Stimulated activated CD4-positive, alpha-beta T cell treated with anti-CD3 and anti-CD28 coated beads, Interleukin-1b, Interleukin-23, amount 100 ng/mL, for 4 hours (primary cell): ENCODE results near the gene RHEB.

Experiments used
- DNase-seq, 2 donors: peaks; one replicate each; pipeline ENCODE4 v3.0.0-alpha.2; 2020; ENCODE audit warnings: low read depth in 2 of 2

Gene RHEB

DNA sequence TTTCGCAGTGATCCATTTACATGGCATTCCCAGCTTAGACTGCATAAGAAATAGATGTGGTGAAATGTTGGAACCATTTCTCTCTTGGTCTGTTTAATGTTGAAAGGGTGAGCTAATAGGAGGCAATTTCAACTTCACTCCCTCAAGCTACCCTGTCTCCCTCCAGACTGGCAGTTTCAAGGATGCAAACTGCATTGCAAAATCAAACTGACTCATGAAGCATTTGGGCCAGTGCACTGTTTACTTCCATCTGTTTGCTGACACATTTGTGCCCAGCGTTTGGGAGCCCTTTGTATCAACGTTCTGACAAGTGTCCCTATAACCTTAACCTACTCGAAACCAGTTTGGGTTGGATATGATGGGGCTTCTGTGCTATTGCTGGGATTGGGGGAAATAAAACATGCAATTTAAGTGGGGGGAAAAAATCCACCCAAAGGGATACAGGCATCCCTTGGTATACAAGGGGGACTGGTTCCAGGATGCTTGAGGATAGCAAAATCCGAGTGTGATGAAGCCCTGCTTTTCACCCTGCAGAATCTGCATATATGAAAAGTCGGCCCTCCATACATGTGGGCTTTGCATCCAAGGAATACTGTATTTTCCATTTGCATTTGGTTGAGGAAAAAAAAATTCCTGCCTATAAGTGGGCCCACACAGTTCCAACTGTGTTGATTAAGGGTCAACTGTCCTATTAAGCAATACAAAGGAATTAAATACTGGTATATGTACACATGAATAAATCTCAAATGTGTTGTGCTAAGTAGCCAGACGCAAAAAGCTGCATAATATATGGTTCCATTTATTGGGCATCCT lies 15.6 kb downstream of the RHEB start:
- DNase-seq, result no peak

DNA sequence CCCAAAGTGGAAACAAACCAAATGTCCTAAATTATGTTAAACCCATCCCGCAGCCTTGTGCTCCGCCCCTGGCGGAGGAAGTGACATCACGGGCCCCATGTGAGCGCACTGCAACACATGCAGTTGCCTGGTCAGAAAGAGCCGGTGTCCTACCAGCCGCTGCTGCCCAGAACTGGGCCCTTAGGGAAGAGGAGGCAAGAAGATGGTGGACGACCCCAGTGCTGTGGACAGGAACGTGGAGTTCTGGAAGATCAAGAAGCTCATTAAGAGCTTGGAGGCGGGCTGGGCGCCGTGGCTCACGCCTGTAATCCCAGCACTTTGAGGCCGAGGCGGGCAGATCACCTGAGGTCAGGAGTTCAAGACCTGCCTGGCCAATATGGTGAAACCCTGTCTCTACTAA lies 18.0 kb downstream of the RHEB start:
- DNase-seq, result no peak

DNA sequence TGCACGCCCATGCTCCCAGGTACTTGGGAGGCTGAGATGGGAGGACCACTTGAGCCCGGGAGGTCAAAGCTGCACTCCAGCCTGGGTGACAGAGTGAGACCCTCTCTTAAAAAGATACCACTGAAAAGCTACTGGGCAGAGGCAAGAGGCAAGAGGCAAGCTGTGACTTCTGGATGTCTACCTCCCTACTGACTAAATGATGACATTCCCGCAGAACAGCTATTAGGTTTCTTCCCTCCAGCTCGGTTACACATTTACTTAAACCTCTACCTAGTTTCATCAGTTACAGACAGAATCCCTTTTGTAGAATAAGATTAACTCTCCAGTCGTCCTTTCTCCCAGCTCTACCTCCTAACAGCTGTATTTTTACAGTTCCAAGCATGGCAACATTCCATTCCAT lies 21.2 kb downstream of the RHEB start:
- no peak for DNase-seq

DNA sequence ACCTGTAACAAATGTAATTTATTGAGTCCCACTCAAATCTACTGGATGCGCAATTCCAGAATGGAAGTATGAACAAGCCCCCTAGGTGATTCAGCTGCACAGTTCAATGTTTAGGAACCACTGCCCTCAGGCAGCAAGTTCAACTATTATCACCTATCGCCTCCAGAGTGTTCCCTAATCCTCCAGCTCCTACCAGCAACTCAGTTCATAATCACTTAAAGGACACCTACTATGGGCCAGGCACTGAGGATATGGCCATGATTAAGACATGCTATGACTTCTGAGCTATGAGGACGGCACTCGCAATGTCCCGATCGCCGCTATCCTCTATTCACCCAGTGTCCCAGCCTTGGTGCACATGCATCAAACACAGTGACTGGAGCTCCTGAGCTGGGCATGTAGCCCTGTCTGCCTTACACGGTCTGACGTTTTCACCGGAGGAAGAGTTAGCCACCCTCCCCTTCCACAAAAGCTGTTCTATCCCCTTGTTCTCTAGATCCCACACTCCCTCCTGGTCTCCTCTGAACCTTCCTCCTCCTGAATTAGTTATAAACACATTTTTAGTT lies 22.3 kb downstream of the RHEB start:
- DNase-seq, result no peak

DNA sequence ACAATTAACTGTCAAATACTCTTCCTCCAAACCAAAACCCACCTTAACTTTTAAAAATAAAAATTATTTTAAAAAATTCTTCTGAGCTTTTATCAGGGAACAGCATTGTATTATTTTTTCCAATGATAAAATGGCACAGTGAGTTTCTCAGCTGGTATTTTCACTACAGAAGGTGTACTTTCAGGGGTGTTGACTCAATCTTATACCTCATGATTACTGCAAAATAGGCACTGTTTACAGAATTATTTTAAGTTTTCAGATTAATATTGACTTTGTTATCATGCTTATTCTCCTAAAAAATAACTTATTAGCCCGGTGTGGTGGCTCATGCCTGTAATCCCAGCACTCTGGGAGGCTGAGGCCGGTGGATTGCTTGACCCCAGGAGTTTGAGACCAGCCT lies 24.3 kb downstream of the RHEB start:
- DNase-seq, result no peak

DNA sequence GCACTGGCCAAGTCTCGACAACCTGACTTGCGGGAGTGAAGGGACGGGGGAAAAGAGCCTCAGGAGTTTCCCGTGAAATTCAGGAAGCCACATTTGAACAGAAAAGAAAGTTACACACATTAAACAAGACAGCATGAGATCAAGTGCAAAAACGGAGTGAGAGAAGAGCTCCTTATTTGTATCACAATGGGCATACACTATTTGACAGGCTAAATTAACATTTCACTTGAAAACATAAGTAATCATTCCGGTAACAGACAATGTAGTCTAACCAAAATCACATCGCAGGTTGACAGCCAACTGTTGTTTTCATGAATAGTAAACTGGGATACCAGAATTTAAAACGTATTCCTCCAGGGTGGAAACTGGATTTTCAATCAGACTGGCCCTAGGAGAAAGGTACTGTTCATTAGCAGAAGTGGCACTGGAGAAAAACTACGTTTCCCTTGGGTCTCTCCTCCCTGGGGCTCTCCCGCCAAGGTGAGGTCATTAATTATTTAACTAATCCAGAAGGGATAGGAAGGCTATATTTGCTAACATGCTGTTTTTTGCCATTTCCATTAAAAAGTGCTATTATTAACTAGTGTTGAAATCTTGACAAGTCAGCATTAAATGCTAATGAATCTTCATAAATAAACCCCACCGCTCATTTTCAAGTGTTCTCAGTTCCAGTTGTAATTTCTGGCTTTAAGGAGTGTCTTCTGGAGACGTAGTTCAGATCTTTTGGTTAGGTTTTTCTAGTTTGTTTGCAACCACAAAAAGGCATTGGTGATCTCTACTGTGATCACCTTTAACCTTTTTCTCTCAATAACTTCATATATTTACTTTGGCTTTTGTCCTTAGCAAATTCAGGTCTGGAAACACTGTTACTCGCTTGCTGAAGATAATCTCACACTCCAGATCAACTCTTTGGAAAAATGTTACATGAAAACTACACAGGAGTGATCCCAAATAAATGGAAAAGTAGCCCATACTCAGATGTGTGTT lies 25.1 kb downstream of the RHEB start:
- DNase-seq, result no peak

DNA sequence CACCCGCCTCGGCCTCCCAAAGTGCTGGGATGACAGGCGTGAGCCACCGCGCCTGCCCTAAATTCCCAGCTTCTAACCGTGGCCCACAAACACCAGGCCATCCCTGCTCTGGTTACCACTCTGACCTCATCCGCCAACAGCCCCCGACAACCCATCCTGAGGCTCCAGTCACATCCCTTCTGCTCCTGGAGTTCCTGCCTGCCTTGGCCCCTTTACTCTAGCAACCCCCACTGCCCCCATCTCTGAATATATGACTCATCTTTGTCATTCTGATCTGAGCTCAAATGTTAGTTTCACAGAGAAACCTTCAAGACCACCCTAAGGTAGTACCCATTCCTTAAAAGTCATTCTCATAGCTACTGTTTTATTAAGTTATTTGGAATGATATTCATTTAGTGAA lies 26.6 kb downstream of the RHEB start:
- no peak for DNase-seq

DNA sequence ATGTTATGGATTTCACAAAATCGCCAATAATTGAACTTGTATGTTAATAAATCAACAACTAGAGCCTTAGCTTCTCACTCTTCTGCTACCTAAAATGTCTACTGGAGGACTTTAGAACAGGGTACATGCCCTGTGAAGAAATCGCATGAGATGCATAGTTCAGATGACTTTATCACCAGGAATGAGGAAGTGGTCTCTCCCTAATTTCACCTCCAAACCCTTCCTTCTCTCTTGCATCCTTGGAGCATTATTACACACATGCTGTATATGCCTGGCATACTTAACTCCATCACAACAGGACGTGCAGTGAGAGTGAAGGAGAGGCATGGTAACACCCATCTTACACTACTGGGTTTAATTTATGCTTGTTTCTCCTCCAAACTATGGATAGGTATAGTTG lies 27.8 kb downstream of the RHEB start:
- no peak for DNase-seq

DNA sequence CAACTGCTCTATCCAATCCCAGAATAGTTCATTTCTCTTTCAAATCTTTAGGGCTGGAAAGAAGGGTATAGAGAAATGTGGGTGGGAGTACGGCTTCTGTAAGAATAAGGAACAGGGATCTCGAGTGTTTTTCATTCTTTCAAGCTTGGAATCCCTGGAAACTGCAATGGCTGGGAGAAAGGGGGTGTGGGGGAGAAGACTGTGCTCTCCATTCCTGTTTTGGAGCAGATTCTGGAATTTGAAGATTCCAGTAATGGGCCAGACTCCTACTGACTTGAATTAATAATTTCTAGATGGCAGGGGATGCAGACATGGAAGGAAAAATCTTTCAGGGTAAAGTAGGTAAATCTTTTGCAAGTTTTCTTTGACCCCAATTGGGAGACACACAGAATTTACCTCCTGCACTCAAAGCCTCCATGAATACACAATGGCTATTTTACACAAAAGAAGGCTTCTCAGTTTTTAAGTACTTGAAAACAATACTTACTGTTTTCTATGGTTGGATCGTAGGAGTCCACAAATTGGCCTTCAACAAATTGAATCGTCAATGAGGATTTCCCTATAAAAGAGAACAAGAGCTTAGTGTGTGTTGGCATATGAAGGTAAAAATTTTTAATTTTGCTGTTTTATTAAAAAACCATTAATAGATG lies 29.1 kb downstream of the RHEB start:
- no peak for DNase-seq

DNA sequence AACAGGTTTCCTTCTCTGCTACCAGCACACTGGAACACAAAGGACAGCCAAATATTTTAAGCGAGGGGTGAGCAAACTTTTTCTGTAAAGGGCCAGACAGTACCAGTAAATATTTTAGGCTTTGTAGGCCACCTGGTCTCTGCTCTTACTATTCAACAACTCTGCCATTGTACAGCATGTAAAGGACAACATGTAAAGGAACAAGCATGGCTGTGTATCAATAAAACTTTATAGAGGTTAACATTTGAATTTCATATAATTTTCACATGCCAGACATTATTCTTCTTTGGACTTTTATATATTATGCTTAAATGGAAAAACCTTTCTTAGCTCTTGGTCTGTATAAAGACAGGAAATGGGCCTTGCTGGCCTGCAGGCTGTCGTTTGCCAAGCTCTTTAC lies 30.2 kb downstream of the RHEB start:
- DNase-seq, result no peak

DNA sequence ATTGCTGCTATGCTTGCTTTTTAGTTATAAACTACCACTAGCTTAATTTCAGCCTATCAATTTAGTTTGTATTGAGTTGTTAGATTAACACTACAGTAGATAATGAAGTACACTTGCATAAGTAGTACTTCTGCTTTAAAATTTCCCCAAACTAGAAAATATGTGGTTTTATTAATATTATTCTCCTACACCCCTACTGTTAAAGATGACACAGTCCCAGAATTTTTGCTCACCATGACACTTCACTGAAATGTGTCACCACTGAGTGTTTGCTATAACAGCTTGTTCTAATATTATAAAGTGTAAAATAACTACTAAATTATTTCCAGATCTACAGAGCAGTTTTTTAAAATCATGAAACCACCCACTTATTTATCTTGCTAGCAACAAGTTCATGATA lies 31.6 kb downstream of the RHEB start:
- DNase-seq, result no peak

DNA sequence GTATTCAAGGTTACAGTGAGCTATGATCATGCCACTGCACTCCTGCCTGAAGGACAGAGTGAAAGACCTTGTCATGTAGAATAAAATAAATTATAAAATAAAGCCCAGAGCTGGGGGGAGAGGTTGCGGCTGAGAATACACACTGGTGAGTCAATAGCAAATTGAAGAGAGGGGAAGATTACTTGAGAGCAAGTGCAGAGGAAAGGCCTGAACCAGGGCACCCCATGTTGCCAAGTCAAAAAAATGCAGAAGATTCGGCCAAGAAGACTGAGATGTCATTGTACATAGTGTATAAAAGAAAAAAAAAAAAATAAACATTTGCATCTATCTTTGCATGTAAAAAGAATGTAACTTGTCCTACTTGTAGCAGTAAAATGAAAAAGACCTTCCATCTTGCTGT lies 32.5 kb downstream of the RHEB start:
- no peak for DNase-seq

DNA sequence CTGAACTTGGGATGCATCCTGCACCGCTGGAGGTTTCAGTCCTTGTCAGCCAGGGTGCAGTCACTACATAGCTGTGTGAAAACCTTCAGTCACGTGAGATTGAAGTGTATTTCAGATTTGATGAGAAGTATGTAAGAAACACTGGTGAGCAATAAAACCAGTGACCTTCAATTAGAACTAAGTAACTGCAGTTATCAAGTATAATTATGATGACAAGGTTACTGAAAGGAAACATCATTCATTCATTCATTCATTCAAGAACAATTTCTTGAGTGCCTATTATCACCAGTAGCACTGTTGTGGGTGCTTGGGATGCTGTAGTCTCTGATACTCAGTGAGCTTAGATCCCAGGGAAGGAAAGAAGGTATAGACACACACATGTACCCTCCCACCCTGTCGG lies 33.6 kb downstream of the RHEB start:
- DNase-seq, result no peak

DNA sequence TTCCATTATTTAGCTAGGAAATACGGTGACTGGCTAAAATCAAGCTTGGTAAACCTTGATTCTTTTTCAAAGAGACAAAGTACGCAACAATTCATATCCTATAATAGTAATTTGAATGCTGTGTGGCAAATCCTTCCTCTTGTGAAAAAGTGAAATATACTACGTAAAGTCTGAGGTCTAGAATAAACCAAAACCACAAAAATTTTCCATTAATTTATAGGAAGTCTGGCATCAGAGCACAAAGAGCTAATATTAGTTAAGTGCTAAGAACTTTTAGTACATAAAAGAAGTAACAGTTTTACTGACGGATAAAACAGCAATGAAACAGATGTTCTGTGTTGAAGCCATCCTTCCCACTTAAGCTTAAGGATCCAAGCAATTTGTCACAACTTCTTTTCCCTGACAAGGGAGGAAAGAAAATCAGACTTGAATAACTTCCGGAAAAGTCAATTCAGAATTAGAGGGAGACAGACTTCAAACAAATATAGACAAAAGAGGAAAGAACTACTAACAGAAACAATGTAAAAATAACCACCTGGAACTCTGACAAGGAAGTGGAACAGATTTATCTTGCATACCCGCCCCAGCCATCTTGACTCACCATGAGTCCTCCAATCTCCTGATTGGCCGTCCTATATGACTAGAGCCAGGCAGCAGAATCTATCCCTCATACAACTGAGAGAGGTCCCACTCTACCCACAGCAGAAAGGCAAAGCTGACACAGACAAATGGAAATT lies 34.6 kb downstream of the RHEB start:
- DNase-seq, result no peak

DNA sequence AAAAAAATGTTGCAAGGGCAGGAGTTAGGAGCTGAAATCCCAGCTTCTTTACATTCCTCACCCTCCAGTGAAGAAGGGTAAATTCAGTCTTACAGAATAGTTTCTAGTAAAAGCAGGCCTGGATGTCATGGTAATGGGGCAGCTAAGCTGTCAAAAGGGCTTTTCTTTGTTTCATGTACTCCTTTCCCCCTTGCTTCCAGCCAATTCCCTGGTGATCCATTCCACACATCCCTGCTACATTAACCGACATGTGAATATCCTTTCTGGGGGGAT lies 36.0 kb downstream of the RHEB start:
- no peak for DNase-seq

DNA sequence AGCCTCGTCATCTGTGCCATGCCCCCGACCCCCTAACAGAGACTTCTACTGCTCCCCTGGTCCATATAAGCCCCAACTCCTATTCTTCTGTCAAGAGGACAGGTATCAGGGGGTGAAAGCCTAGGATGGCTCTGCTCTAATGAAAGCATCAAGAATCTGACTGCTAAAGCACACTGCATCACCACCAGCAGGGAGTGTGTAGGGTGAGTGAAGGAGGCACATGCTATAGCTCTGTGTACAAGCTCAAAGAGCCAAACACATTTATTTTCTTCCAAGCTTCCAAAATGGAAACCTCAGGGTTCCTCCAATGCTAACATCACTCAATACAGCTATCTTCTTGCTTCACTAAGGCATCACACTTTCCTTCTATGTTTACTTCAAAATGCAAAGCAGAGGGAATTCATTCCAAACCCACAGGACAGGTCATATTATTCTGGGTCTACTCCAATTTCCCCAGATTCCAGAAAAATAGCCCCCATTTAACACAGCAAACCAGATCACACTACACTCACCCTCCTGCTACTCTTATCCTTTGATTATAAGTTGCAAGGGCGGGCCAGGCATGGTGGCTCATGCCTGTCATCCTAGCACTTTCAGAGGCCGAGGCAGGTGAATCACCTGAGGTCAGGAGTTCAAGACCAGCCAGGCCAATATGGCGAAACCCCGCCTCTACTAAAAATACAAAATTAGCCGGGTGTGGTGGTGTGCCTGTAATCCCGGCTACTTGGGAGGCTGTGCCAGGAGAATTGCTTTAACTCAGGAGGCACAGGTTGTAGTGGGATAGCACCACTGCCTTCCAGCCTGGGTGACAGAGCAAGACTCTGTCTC lies 36.6 kb downstream of the RHEB start:
- DNase-seq, result no peak

DNA sequence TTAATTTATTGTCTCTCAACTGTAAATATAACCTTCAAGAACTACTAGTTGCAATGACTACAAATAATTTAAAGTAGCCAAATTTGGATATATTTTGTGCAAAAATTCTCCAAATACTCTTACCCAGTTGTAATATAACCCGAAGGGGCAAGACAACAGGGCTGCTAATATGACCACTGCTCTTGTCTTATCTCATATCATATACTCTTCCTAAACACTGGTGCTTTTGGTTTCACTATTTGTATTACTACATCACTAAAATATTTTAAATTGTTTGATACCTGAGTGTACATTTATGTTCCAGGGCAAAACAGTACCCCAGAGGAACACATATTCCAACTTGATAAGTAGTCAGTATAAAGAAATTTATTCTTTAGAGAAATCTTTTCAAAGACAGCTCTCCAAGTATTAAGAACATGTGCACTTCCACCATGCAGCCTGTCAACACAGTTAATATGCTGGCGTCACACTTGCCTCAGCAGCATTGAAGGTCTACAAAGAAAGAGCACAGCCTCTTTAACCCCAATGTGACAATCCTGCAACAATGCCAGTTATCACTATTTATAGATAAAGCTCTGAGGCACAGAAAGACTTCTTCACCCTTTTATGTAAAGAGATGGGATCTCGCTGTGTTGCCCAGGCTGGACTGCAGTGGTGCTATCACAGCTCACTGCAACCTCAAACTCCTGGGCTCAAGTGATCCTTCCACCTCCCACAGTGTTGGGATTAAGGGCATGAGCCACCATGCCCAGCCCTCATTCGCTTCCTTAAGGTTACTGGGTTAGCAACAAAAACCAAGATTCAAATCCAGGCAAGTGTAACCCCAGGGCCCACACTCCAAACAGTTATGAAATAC lies 37.8 kb downstream of the RHEB start:
- DNase-seq, result no peak

DNA sequence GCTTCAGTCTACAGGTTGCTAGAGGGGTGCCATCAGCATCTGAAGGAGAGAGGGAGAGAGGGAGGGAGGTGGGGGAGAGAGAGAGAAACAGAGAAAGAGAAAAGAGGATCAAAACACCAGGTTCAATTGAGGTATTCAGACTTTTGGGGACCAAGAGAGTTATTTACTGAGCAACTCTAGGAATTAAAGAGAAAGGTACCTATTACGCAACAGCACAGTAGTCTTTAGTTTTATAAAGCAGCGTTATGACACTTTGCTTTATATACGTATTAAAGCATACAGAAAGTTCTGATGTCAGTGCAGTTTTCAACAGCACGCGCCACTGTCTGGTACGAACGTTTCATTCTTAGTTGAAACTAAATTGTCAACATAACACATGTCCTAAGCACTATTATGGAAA lies 41.8 kb downstream of the RHEB start:
- DNase-seq, result no peak

DNA sequence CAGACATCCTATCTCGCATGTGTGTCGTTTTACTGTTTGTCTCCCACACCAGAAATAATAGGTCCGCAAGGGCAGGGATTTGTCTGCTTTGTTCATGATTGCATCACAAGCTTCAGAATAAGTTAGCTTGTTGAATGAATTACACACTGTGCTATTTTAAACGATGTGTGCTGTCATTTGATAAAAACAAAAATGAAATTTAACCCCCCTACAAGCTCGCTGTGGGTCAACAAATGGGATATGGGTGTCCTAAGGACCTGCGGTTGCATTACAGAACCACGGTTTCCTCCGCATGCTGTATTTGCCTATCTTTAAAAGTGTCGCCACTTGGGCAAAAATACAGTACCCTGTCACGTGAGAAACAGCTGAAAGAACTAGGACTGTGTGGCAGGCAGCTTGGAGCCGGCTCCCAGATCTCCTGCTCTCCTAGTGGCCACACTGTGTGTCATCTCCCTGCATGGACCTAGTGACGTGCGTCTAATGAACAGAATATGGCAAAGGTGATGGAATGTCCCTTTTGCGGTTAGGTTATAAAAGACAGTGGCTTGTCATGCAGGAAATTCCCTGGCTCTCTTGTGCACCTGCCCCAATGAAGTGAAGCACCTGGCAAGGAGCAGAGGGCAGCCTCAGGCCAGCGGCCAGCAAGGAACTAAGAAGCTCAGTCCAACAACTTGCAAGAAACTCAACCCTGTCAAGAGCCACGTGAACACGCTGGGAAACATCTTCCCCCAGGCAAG lies 46.9 kb downstream of the RHEB start:
- DNase-seq, result no peak
